HEK293T (cell line): ENCODE results near the gene KIAA1614.

ENCODE experiments used
- FOXA1 ChIP-seq: fragments of 450-650 bp; IDR thresholded peaks from 2 replicates; pipeline ENCODE4 v1.6.1; 2016; ENCODE audit warnings: mild to moderate bottlenecking
- L3MBTL2 ChIP-seq: fragments of 450-650 bp; conservative IDR thresholded peaks from 2 replicates; pipeline ENCODE4 v1.6.1; 2016; ENCODE audit warnings: mild to moderate bottlenecking
- LEF1 ChIP-seq: fragments of 450-650 bp; IDR thresholded peaks from 2 replicates; pipeline ENCODE4 v1.6.1; 2017; ENCODE audit warnings: mild to moderate bottlenecking, borderline replicate concordance
- ZNF384 ChIP-seq: fragments of 450-650 bp; IDR thresholded peaks from 2 replicates; pipeline ENCODE4 v1.6.1; 2016

DNA sequence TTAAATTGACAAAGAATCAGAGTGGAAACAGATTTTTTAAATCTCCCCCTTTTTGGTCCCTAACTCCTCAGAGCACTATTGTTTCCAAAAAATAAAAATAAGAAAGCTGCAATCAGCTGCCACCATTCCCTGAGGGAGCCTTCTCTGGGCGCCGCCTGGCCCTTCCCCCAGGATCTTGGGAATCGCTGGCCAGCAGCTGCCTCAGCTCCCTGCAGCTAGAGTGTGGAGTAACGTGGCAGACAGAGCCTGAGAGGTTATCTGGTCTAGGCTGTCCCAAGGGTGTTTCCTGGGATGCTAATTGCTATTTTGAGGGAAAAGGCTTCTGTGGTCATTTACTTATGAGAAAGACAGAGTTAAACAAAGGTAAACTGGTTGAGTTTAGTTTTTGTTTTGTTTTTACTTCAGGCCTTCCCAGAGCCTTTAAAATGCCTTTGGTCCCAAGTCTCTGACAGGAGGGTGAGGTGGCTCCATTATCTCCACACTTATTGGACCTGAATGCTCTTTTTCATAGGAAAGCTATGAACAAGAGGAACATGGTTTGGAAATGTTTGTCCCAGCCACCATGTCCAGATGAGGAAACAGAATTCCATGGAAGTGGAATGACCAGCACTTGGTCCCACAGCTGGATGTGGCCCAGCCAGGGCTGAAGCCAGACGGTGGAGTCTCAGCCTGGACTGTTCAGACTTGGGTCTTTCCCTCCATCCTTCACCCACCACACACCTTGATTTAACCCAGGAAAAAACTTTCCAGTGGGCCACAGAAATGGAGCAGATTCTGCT lies 14.1 kb upstream of the KIAA1614 start:
- TF ChIP-seq LEF1: no peak
- no peak for TF ChIP-seq FOXA1
- TF ChIP-seq ZNF384: no peak
- TF ChIP-seq L3MBTL2: no peak
